ENCODE data around the gene TRIM38.
"Not testable (repeated sequence)": the region's sequence is repeated elsewhere in the genome, so short reads cannot be mapped to it uniquely, and the experiment has no call there.

The TRIM38 gene

GRCh38 chr6:25942561-25943147, 19.9 kb upstream of the TRIM38 start:
- peak; percentile 49 for DNase-seq

- DNase-seq = no peak
Measured at GRCh38 chr6:25943887-25944286, 18.7 kb upstream of the TRIM38 start.

- DNase-seq = no peak
Measured at GRCh38 chr6:25944688-25945574, 17.7 kb upstream of the TRIM38 start.

- DNase-seq = not testable (repeated sequence)
Measured at GRCh38 chr6:25945738-25946137, 16.9 kb upstream of the TRIM38 start.

- DNase-seq = no peak
Measured at GRCh38 chr6:25946631-25947030, 16.0 kb upstream of the TRIM38 start.

- DNase-seq = not testable (repeated sequence)
Measured at GRCh38 chr6:25947492-25947891, 15.1 kb upstream of the TRIM38 start.

GRCh38 chr6:25949695-25950094, 12.9 kb upstream of the TRIM38 start:
- no peak for DNase-seq

GRCh38 chr6:25950297-25950696, 12.3 kb upstream of the TRIM38 start:
- DNase-seq = no peak

- DNase-seq = no peak
Measured at GRCh38 chr6:25951296-25952032, 11.1 kb upstream of the TRIM38 start.

GRCh38 chr6:25952535-25952934, 10.1 kb upstream of the TRIM38 start:
- DNase-seq = no peak

GRCh38 chr6:25953733-25954132, 8.9 kb upstream of the TRIM38 start:
- no peak for DNase-seq

GRCh38 chr6:25954756-25955155, 7.8 kb upstream of the TRIM38 start:
- no peak for DNase-seq

- DNase-seq = no peak
Measured at GRCh38 chr6:25956226-25956625, 6.4 kb upstream of the TRIM38 start.

GRCh38 chr6:25958700-25959162, 3.9 kb upstream of the TRIM38 start:
- DNase-seq = no peak

- no peak for DNase-seq
Measured at GRCh38 chr6:25959890-25960536, 2.6 kb upstream of the TRIM38 start.

- DNase-seq = no peak
Measured at GRCh38 chr6:25960734-25961133, 1.9 kb upstream of the TRIM38 start.

GRCh38 chr6:25961619-25962148, 918 bp upstream of the TRIM38 start:
- DNase-seq = no peak

- no peak for DNase-seq
Measured at GRCh38 chr6:25963426-25964123, 973 bp downstream of the TRIM38 start.

- DNase-seq = no peak
Measured at GRCh38 chr6:25965058-25965457, 2.5 kb downstream of the TRIM38 start.

GRCh38 chr6:25966711-25967110, 4.1 kb downstream of the TRIM38 start:
- no peak for DNase-seq

GRCh38 chr6:25968769-25969168, 6.2 kb downstream of the TRIM38 start:
- DNase-seq = no peak

GRCh38 chr6:25971187-25971821, 8.7 kb downstream of the TRIM38 start:
- DNase-seq = no peak
